Ammon's horn (tissue), 1 donor: ENCODE measurements around the gene INKA2.

Source experiments
- DNase-seq: peaks from one replicate; pipeline ENCODE4 v3.0.0-alpha.2; 2016; ENCODE audit warnings: low spot score

INKA2 gene

DNA sequence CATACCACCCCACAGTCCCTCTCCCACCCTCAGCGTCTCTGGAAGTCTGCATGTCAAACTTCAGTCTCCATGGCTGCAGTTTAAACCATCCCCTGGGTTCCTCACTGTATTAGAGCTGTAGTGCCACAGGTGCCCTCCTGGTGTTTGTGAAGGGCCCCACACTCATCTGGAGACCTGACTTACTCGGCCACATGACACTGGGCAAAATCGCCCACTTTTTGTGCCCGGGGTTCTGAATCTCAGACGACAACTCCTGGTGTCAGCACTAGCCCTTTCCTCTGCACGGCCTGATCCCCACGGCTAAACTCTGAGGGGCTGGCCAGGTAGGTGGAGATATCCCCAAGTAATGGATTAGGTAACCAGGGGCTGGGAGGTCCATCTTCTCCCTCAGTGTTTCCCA lies 6.5 kb downstream of the INKA2 start:
- no peak for DNase-seq

DNA sequence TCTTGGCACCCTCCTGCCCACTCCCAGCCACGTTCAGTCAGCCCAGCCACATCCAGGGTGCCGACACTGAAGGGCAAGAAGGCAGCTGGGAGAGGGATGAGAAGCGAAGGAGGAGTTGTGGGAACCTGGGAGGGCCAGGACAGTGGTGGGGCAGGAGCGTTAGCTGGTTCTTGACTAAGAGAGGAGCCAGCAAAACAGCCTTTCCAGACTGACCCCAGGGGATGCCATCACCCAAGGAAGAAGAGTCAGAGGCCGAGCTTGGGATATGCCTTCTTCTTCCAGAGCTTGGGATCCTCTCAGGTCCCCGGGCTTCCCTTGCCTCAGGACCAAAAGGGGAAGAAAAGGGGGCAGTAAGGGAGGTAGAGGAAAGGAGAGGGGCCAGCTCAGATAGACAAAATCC lies 7.2 kb downstream of the INKA2 start:
- no peak for DNase-seq

DNA sequence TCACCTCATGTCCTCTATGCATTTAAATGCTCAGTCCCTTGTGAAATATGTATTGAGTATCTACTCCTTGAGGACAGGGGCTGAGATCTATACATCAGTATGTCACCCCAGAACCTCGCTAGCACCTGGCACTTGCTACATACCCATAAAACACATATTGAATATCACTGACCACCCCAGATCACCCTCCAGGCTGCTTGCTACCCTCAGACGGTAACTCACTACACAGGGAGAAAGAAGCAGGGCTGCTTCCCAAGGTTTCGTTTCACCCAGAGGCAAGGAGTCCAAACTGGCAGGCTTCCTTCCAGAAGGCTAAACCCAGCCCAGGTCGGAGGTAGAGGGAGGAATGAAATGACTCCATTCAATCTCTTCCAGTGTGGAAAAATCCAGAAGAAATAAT lies 8.5 kb downstream of the INKA2 start:
- DNase-seq, result no peak

DNA sequence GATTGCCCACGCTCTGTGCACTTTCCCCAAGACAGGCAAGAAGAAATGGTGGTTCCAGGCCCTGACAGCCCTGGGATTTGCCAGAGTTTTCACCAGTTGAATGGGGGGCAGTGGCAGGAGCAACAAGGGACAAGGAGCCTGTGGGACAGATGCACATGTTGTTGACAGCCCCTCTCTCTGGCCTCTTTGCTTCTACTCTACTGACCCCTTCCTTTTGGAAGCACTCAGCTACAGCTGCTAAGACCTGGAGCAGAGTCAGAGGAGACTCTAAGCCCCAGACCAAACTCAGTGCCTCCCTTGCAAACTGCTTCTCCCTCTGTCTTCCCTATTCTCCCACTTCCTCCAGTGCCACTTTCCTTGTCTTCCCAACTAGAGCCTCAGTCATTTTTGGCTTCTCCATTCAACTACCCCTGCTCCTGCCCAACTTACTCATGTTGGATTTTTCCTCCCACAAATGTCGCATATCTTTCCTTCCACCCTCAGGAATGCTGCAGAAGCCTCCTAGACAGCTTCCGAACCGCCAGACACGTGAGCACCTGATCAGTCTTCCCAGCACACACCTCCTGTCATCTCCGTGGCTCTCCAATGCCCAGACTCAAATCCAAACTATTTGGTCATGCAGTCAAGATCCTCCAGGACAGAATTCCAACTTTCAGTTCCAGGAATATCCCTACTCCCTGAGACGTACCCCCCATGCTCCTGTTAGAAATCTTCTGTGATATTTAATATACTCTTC lies 9.1 kb downstream of the INKA2 start:
- no peak for DNase-seq

DNA sequence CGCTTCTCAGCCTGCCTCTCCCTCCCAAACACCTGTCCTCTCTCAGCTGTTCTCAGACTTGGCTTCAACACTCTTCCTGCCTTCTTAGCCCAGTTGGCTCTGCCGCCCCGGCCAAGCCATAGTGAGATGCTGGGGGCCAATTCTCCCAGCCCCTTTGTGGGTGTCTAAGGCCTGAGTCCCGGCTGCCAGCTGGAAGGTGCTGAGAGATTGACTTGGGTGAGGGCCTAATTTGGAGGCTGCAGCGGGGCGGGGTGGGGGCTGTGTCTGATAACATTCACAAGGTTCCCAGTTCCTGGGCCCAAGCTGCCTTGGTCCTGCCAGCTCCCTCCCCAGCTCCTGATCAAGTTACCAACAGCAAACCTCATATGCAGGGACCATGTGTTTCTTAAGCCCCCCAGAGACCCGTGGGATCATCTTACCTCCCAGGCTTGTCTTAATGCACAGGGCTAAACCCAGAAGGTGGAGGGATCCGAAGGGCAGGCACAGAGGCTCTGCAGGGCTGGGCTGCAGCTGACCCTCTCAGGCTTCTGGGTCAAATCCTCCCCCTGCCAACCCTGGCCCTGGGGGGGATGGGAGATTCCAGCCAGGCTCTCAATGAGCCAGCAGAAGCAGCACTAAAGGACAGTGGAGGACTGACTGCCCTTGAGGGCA lies 9.8 kb downstream of the INKA2 start:
- DNase-seq, result no peak

DNA sequence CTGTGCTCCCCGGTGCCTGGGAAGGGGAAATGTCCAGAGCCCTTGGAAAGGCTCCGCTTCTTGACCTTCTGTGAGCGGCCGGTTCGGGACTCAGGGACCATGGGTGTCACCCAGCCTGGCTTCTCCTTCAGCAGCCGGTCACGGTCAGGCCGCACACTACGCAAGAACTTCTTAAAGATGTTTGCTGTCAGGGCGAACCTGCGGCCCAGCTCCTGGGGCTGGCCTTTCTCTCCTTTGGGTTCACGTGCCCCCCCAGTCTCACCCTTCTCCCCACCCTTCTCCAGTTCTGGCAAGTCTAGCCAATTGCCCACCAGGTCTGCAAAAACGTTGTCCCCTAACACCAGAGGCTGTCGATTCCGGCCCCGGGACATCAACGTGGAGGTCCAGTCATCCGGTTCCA lies 12.1 kb downstream of the INKA2 start:
- no peak for DNase-seq

DNA sequence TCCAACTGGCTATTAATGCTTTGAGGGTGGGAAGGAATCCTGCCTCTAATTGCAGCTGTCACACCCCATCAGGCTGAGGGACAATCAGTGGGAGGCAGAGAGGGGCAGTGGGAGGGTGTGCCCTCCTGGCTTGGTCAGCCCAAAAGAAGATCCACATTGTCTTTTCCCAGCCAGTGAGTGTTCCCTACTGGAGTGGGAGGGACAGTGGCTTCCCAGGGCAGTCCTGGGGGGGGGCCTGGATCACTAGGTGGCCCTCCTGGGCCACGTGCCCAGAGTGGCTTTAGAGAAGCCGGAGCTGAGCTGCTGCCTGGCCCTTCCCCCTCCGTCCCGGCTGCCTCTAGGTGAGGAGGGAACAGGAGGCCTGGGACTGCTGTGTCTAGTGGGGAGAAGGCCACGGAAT lies 14.0 kb downstream of the INKA2 start:
- no peak for DNase-seq

DNA sequence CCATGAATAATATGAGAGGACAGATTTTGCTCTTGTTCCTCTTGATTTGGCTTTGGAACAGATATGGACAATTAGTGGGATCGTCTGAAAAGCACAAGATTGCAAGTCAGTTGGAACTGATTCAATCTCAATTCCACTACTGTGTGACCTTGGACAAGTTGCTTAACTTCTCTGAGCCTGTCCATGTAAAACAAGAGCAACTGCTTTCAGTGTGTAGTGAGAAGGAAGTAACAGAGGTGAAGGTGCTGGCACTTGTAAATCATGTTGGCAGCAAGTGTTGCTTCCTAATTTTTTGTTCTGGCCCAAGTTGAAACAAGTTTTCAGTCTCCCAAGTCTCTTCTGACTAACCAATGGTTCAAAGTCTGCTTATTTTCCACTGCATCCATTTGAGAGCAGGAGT lies 15.3 kb downstream of the INKA2 start:
- no peak for DNase-seq

DNA sequence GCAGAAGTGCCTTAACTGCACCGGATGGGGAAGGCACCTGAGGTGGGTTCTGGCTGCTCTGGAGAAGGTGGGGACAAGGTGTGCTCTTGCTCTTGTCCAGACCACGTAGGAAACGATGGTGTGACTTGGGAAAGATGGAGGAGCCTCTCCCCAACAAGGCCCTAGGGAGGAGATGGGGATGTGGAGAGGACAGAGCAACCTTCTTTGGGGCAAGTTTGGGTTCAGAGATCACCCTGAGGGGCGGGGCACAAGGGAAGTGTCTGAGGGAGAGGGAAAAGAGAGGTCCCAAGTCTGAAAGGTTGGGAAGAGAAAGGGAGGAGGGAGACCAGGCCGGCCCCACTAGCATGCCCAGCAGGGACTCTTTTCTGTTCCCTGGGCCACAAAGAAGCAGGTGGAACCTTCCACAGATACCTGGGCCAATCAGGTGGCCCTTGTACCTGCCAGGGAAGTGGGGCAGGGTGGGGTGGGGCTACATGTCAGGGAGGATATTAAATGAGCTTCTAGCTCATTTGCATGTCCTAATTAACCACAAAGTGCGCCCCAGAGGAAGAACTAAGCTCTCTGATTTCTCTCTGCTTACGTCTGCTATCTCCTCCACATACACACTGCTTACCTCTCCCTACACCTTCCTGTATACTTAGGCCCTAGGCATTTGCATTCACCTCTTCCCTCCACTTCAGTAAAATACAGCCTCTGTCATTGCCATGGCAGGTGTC lies 15.9 kb downstream of the INKA2 start:
- no peak for DNase-seq

DNA sequence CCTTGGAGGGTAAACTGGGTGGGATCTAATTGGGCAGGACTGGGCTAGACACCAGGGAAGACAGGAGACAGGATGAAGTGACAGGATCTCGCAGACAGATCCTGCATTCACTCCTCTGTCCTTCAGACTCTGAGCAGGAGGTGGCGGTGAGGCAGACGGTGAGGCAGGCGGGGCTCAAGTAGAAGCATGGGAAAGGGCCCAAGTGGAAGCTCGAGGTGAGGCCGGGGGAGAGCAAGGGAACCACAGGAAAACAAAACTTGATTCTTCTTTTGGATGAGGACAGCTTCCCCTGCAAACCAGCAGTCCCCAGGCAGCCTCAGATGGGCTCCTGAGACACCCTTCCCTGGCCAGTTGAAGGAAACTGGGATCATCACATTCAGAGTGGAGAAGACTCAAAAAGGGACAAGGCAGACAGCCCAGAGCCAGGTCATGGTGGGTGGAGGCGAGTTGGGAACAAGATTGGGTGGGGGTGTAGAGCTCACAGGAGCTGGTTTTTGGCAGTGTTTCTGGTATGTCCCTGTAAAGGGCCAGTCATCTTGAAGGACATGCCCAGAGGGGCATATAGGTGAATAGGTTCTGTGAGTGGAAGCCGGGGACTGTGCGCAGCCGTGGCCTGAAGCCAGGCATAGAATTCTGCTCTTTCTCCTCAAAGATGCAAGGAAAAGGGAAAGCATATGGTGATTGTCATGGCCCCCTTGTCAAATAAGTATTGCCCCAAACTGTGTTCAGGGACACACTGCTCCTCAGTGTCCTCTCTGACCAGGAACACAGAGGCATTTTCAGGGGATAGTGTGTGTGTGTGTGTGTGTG lies 18.0 kb downstream of the INKA2 start:
- no peak for DNase-seq

DNA sequence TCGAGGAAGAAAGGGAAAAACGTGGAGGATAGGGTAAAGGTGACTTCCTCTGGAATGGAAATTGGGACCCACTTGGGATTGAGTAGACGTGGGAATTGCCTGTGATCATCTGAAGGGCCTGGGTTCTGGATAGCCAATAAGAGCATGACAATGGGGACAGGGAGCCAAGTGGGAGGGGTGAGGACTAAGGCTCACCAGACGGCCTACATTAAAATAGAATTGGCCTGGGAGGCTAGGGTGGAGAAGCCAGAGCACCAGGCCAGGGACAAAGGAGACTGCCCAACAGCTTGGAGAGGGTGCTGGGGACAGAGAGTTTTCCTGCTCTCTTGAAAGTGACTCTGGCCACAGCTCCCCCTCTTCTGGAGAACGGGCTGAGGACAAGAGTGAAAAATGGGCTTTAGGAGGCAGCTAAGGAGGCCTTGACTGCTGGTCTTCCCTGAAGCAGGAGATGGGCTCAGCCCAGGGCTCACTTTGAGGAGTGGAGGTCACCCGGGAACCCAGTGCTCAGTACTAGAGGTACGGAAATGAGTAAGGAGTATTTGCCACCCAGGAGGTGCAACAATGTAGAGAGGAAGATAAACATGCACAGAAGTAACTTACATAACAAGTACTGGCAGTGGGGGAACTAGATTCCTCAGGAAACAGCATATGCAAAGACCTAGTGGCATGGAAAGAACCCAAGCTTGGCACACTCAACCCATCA lies 18.8 kb downstream of the INKA2 start:
- no peak for DNase-seq

DNA sequence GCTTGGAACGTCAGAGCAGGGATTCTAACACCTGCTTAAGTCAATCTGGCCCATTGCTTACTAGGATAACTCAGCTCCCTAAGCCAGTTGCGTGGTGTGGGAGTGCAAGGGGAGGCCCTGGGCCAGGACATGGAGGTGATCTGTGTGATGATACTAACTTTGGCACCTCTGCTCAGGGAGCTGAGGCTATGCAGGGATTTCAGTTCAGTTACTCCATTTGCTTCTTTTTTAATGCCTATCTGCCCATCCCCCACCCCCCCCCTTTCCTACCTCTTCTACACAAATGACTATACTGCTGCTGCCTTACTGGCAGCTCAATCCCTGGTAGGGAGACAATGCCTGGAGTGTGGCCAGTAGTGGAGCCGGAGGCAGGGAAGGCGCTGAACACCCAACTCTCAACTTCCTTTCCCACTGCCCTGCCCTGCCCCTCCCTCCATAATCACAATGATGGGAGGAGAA lies 19.5 kb downstream of the INKA2 start:
- no peak for DNase-seq

DNA sequence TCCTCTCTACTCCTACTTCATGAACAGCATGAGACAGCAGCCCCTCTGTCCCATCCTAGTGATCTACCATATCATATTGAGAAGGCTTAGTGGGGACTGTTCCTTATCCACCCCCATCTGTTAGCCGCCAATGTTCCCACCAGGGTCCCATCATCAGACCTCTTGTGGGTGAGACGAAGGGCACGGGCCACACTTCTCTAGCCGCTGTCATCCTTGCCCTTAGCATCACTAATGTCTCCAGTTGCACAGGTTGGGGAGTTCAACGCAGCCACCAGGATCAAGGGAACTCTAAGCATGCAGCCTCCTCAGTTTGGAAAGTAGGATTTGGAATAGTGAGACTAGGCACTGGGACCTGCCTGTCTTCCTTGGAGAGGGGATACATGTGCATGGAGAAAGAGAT lies 20.1 kb downstream of the INKA2 start:
- no peak for DNase-seq

DNA sequence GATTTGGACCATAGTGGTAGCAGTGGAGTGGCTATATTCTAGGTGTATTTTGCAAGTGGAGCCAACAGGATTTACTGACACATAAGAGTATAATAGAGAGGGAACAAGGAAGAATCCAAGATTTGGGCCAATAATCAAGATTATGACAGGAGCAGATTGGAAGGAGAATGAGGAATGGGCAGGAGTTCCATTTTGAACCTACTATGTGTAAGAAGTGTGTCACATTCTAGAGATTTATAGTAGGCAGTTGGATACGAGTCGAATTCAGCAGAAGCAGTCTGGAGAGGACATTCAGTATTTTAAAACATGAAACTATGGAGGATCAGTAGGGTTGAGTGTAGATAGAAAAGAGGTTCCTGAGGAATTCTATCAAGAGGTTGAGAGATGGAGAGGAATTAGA lies 21.7 kb downstream of the INKA2 start:
- no peak for DNase-seq

DNA sequence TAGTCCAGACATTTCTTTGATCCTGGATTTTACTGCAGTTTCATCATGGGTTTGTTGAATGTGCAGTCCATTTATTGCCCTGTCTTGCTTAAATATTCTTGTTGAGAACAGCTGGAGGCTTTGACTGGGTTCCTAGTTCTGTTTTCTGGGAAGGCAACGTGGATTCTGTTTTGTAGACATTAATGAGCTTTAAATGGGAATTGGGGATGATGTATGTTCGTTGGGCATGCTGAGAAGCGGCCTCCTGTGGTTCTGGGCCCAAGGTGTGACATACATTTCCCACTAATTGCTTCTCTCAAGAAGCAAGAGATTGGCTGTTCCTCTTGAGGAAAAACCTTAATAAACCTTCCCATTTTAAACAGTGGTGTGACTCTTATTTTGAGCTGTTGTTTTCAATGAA lies 22.9 kb downstream of the INKA2 start:
- DNase-seq, result no peak

DNA sequence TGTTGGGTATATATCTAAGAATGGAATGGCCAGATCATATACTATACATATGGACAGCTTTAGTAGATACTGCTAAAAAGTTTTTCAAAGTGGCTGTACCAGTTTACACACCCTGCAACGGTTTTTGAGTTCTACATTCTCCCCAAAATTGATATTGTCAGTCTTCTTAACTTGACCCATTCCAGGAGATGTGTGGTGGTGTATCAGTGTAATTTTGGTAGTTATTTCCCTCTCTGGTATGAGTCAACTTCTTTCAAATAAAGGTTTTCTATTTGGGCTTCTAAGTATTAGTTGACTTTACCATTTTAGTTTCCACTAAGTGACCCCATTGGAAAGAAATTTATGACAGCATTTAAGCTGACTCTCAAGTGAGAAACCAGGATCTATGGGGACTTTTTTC lies 29.2 kb downstream of the INKA2 start:
- no peak for DNase-seq

DNA sequence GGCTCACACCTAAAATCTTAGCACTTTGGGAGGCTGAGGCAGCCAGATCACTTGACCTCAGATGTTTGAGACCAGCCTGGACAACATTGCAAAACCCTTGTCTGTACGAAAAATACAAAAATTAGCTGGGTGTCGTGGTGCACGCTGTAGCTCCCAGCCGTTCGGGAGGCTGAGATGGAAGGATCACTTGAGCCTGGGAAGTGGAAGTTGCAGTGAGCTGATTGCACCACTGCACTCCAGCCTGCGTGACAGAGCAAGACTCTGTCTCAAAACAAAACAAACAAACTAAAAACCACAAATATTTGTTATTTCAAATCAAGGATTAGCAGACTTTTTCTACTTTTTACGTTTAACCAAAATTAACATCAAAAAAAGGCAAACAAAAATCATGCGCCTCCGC lies 31.3 kb downstream of the INKA2 start:
- no peak for DNase-seq

DNA sequence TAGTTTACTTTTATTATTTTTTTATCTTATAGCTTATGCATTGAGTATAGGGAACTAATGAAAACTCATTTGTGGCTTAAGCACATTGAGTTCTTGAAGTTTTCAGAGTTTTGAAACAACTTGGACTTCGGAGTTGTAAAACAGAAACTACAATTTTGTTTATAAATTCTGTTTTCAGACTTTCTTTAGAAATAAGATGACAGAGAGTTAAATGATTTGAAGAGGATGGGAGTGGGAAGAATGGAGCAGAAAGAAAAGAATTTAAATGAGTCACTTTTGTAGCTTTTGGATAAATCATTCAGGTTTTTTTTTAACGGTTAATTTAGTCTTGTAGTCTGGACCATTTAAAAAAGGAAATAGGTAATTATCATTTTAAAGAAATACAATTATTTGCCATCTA lies 32.3 kb downstream of the INKA2 start:
- no peak for DNase-seq

DNA sequence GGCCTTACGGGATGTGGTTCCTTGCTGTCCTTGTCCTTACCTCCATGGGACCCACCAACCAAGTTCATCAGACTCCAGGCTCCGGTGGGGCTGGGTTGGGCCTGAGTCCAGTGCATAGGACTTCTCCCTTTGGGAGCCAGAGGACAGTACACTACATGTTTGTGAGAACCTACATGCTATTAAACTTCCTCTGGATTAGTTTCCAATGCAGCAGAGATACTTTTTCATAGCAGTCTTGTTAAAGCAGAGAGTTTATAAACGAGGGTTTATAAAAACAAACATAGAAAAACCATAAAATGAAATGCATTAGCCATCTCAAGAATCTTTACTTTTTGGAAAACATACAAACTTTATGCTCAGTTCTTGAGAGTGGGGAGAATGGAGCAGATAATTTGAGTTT lies 33.4 kb downstream of the INKA2 start:
- no peak for DNase-seq

DNA sequence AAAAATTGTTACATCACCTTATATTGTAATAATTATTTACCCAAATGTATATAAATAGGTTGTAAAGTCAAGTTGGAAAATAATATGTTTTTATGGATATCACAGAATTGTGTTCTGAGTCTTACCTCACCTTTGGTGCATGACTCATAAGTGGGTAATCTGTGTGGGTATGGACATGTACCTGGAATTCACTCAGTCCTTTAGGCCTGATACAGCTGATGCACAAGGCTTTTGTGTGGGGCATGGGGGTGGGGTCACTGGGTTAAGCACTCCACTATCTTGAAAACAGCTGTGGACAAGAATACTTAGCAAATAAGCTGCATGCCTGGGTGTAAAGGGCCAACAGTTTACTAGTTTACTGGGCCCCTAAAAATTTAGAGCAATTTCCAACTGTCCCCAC lies 34.4 kb downstream of the INKA2 start:
- DNase-seq, result no peak

DNA sequence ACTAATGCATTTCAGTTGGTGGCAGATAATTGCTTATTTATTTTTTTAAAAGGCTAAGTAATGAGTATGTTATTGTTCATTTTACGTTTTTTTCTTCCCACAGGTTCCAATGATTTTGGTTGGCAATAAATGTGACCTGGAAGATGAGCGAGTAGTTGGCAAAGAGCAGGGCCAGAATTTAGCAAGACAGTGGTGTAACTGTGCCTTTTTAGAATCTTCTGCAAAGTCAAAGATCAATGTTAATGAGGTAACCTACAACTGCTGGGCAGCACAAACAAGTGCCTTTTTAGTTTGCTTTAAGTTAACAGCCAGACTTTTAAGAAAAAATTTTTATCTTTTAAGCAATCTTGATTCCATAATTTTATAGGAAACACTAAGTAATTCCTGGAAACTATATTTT lies 35.0 kb downstream of the INKA2 start:
- no peak for DNase-seq

DNA sequence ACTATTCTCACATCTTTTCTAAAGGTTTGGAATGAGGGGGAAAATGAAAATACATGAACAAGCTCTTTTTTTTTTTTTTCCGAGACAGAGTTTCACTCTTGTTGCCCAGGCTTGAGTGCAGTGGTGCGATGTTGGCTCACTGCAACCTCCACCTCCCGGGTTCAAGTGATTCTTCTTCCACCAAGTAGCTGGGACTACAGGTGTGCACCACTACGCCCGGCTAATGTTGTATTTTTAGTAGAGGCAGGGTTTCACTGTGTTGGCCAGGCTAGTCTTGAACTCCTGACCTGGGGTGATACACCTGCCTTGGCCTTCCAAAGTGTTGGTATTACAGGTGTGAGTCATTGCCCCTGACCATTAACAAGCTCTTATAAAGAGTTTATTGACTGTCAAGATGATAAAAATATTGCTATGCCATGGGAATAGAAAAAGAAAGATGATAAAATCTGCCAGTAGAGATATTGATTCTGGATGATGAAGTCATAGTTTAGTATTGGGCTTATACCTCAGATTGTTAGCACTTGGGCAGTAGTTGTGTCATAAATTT lies 36.6 kb downstream of the INKA2 start:
- no peak for DNase-seq
